Inflammatory macrophage treated with lipopolysaccharide for 4 hours (primary cell): Measurements from ENCODE around the gene CSPG4.
"Not testable (repeated sequence)": the region's sequence is repeated elsewhere in the genome, so short reads cannot be mapped to it uniquely, and the experiment has no call there.

Source experiments
- DNase-seq: peaks from one replicate; pipeline ENCODE4 v3.0.0-alpha.2; 2020

The CSPG4 gene, protein sequence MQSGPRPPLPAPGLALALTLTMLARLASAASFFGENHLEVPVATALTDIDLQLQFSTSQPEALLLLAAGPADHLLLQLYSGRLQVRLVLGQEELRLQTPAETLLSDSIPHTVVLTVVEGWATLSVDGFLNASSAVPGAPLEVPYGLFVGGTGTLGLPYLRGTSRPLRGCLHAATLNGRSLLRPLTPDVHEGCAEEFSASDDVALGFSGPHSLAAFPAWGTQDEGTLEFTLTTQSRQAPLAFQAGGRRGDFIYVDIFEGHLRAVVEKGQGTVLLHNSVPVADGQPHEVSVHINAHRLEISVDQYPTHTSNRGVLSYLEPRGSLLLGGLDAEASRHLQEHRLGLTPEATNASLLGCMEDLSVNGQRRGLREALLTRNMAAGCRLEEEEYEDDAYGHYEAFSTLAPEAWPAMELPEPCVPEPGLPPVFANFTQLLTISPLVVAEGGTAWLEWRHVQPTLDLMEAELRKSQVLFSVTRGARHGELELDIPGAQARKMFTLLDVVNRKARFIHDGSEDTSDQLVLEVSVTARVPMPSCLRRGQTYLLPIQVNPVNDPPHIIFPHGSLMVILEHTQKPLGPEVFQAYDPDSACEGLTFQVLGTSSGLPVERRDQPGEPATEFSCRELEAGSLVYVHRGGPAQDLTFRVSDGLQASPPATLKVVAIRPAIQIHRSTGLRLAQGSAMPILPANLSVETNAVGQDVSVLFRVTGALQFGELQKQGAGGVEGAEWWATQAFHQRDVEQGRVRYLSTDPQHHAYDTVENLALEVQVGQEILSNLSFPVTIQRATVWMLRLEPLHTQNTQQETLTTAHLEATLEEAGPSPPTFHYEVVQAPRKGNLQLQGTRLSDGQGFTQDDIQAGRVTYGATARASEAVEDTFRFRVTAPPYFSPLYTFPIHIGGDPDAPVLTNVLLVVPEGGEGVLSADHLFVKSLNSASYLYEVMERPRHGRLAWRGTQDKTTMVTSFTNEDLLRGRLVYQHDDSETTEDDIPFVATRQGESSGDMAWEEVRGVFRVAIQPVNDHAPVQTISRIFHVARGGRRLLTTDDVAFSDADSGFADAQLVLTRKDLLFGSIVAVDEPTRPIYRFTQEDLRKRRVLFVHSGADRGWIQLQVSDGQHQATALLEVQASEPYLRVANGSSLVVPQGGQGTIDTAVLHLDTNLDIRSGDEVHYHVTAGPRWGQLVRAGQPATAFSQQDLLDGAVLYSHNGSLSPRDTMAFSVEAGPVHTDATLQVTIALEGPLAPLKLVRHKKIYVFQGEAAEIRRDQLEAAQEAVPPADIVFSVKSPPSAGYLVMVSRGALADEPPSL (N-terminal part only)

DNA sequence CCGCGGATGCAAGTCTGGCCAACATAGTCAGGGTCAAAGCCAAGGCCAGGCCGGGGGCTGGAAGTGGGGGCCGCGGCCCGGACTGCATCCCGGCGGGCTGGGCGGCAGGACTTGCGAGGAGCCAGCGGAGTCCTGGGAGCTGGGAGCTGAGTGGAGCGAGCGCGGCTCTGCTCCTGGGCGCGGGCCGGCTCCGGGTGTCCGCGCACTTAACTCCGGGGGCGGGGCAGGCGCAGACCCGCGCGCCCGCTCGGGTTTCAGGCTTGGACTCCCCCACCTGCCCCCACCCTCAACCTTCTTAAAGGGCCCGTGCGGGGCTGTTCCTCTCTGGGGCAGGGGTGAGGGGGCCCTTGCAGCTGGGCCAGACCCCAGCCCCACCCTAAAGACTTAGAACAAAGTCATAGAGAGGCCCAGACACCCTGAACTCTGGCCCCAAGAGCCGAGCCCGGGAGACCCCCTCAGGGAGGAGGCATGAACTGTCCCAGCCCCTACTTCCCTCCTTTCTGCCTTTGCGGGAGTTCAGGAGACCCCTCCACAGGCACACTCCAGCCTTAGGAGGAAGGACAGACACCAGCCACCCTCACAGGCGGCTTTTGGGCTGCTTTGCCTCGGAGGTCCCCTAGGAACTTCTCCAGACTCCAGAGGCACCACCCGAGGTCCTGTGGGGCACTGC lies at the start of gene CSPG4:
TSS of gene CSPG4 (minus strand) at position 181 of the 670 bp plus-strand sequence. CDS start at position 88, 93 bp downstream.
- DNase-seq, result no peak

DNA sequence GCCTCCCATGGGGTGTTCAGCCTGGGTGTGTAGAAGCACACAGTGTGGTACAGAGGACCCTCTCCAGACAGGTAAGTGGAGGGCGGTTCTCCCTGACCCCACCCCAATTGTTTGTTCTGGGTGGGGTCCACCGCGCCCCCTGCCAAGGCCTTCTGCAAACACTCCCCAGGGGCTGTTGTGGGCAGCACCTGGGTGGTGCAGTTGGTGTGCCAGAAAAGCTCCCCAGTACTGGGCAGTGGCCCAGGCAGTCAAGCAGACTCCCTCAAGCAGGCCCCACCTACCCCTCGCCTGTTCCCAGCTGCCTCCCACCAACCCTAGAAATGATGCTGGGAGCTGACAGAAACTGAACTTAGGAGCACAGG lies 49.7 kb upstream of the CSPG4 start:
- not testable (repeated sequence) for DNase-seq

DNA sequence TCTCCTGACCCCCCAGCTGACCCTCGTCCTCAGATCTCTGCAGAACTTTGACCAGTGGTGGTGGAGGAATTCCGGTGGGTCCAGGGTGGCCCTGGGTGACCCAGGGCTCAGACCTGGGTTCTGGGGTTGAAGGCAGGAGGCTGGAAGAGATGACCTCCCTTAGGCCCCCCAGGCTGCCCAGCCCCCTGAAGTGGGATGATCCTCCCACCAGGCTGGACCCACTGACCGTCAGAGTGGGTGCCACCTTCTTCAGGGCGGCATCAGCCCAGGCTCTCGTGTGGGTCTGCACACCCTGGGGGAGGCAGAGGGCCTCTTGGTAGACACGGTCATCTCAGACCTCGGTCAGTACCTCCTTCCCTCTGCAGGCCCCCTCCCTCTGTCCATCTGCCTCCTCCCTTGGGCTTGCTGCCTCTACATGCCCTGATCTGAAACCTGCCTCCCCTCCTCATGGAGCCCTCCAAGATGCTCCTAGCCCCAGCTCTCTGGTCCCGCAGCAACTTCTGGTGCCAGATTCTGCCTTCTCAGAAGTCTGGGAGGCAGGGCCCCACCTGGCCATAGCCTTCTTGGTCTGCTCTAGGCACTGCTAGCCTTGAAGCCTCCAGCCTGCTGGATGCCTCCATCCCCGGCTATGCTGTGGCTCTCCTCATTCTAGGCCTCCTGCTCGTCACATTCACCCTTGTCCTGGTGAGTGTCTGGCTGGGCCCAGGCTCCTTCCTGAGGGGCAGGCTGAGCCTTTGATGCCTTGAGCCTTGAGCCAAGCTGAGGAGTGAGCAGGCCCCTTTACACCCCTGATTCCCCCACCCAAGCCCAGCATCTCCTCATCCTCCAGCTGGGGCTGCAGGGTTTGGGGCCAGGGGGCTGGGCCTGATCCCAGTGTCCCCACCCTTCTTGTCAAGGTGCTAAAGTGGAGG lies 49.1 kb upstream of the CSPG4 start:
- DNase-seq, result no peak

DNA sequence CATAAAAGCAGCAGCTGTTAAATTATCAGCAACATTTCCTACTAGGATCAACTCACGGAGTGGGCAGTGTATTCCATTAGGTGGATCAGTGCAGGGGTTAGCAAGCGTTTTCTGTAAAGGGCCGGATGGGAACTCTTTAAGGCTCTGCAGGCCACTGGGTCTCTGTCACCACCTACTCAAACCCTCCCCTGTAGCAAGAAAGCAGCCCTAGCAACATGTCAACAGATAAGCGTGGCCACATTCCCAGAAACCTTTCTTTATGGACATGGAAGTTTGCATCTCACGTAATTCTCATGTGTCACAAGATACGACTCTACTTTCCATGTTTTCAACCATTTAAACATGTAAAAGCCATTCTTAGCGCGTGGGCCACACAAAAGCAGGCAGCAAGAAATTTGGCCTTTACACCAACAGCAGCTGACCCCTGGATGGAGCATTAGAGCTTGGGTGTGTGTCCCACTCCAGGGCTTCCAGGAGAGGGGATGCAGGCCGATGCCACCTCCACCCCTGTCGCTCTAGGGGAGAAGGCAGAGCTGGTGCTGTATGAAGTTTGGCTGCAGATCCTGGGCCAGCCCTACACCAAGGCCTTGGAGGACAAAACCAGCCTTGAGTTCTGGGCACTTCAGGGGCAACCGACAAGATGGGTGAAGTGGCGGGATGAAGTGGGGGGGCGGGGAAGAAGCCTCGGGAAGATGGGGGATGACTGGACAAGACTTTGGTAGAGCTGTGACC lies 48.2 kb upstream of the CSPG4 start:
- DNase-seq, result no peak

DNA sequence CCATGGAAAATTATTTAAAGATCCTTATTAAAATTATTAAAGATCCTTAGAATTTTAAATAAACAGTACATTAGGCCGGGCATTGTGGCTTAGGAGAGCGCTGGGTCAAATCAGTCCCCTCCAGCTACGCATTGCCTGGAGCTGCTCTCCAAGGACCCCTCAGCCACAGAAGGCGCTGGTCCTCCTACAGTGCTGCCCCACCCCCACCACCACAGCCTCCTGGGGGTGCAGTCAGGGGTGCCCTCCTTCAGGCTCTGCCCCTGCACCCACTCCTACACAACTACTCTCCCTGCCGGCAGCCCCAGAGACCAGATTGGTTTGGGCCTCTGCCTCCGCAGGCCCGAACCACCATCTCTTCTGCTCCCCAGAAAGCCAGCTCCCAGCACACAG lies 47.5 kb upstream of the CSPG4 start:
- not testable (repeated sequence) for DNase-seq

DNA sequence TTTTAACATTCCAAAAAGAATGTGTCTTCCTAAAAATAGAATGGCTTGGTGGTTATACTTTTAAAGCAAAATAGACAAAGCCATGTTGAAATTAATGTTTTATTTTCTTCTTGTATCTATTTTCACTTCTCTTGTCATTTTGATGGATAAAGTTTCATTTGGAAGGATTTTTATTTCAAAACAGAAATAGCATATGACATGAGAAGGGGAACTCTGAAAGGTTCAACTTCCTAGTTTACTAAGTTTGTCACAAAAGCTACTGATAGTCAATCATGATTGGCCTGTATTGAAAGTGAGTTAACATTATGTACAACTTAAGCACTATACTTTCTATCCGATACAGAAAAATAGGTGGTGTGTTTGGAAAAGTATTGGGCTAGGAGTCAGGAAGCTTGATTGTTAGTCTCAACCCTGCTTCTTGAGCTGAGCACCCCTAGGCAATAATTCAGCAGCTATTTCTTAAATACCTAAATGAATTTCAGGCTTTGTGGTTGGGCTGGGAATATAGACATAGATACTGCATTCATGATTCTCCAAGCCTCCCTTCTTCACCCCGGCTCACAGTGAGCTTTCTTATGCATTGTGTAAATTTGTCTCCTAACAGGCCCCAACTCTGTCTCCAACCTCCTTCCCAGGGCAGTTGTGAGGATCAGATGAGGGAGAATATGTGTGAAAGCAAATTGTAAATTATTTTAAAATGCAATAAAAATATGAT lies 46.9 kb upstream of the CSPG4 start:
- DNase-seq, result peak; percentile 72

DNA sequence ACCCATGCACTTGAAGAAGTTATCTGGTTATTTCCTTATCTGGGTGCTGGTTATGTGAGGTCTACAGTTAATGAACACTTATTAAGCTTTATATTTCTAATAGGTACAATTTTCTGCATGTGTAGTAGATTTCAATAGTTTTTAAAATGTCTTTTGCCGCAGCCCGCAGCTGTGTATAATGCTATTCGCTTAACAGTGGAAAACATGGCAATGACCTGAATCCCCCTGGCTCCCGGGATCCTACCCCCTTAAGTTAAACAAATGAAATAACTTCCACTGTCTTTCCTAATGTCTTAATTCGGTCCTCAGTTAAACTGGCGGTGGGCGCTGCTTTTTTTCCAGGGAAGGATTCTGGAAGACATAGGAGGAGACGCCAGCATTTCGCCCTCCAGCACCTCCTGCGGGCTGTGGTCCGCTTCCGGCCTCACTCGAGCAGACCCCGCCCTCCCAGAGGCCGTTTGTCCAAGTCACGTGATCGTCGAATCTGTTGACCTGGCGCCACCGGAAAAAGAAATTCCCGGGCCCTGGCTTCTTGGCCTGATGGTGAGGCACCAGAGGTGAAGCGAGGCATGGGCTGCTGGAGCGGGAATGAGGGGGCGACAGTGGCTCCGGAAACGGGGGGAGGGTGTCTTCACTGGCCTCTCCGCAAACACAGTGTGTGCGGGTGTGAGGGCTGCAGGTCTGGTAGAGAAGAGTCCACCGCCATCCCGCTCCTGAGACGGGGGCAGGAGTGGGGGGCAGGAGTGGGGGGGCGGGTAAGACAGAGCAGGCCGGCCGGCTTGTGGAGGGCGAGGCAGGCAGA lies 45.6 kb upstream of the CSPG4 start:
- DNase-seq, result peak; percentile 82

DNA sequence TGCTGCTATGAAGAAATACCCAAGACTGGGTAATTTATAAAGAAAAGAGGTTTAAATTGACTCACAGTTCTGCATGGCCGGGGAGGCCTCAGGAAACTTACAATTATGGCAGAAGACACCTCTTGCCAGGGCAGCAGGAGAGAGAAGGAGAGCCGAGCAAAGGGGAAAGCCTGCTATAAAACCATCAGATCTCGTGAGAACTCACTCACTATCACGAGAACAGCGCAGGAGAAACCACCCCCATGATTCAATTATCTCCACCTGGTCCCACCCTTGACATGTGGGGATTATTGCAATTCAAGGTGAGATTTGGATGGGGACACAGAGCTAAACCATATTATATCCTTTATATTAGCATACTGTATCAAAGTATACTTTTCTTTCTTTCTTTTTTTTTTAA lies 42.2 kb upstream of the CSPG4 start:
- not testable (repeated sequence) for DNase-seq

DNA sequence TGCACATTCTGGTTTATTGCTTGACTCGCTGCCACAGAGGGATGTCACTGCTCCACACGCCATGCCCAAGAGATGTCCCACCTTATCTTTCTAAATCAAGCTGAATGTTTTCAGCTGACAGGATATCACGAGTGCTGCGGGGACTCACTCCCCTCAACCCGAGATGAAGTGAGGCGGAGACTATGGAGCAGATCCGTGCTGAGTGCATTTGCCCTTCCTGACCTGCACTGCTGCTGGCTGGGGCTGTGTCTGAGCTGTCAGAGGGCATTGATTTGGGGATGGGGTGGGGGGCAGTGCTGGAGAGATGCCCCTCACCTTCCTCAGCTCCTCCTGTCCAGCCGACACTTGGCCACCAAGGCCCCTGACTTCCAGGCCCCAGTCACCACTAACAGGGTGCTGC lies 40.5 kb upstream of the CSPG4 start:
- DNase-seq, result no peak

DNA sequence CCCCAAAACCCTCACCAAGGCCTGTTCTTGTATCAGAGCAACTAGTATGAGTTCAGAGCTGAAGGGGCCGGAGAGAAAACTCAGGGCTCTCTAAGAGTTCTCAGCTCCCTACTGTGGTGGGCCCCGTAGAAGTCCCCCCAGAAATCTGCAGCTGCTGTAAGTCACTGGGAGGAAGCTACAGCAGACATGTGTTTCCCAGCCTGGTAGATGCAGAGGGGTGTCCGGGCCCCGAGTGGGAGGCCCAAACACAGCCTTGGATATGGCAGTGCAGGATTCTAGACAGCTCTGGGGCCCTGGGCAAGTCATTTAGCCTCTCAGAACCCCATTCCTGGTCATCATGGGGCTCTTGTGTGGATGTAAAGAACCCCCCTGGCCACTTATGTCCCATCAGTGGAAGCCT lies 39.2 kb upstream of the CSPG4 start:
- no peak for DNase-seq

DNA sequence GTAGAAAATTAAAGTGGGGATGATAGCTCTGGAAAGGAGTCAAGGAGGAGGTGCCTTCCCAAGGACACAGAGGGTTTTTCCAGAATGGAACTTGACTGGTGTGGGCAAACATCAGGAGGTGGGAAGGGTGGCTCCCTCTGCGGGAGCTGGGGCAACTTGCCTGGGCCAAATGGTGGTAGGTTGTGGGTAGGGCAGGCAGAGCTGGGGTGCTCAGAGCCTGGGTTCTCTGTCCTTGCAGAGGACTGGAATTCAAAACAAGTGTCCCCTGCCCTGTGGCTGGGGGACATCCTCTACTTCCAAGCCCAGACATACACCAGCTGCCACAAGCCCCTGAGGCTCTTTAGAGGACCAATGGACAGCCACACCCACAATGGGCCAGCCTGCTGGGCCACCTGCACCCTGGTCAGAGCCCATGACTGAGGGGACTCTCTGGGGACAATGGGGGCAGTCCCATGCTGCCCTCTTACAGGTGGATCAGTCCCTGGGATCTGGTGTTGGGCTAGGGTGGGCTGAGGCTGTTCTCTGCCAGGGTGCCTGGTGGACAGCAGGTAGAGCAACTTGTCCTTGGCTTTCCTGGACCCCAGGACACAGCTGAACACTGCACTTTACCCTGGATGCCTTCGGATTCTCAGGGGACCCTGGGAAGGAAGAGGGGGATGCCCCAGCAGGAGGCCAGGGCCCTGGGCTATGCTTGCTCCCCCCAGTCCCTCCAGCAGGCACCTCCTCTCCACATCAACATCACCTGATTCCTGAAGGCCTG lies 38.6 kb upstream of the CSPG4 start:
- DNase-seq, result no peak

DNA sequence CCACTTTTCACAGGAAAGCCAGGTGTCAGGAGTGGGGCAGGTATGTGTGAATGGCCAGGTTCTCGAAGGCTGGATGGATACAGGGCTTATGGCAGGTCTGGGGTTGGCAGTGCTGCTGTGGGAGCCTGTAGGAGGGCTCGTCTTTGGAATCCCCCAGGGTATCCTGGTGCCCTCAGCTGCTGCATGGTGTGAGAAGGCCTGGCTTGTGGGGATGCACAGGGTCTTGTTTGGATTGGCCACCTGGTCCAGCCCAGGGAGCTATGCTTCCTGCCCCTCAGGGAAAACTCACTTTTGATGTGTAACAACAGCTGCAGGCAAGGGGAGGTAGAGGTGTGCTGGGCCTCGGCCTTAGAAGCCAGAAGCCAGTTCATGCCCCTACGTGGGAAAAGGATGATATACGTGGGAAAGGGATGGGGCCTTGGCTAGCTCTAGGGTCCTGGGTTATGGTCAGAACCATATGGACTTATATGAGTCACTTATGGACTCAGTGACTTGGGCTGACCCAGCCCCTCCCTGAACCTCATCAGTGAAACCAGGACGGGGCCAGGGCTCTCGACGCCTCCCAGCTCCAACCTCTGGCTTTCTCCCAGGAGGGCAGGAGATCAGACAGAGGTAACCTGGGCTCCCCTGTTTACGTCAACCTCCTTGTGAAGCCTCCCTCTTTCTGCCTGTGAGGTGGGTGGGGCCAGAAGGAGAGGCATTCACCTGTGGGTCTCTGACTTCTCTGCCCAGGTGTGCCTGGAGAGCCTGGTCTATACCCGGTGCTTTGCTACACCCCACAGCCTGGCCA lies 37.8 kb upstream of the CSPG4 start:
- DNase-seq, result no peak

DNA sequence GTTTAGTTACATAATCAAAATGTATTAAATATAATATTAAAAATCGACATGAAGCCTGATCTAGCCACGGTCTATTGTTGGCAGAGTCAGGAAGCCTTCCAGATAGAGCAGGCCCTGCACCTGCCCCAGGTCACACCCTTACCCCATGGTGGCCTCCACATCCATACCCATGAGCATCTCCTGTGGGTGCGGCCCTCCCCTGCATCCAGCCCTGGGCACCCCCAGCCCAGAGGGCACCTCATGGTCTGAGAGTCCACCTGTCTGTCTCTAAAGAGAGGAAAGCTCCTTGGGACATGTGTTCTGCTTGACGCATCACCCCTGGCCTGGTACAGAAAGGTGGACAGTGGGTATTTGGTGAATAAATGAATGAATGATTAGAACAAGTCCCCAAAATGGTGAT lies 37.2 kb upstream of the CSPG4 start:
- no peak for DNase-seq

DNA sequence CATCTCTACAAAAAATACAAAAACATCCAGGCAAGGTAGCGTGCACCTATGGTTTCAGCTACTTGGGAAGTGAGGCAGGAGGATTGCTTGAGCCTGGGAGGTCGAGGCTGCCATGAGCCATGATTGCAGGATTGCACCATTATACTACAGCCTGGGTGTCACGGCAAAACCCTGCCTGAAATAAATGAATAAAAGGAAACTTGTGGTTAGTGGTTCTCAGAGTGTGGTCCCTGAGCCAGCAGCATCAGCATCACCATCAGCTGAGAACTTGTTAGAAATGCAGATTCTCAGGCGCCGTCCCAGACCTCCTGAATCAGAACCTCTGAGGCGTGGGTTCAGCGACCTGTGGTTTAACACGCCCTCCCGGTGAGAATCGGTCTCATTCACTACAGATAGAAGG lies 36.2 kb upstream of the CSPG4 start:
- not testable (repeated sequence) for DNase-seq

DNA sequence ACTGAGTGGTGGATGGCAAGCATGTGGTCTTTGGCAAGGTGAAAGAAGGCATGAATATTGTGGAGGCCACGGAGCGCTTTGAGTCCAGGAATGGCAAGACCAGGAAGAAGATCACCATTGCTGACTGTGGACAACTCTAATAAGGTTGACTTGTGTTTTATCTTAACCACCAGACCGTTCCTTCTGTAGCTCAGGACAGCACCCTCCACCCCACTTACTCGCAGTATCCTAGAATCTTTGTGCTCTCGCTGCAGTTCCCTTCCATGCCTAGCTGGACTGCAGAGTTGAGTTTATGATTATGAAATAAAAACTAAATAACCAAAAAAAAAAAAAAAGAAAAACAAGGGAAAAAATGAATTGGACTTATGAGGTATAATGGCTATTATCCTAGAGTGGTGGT lies 34.5 kb upstream of the CSPG4 start:
- DNase-seq, result not testable (repeated sequence)

DNA sequence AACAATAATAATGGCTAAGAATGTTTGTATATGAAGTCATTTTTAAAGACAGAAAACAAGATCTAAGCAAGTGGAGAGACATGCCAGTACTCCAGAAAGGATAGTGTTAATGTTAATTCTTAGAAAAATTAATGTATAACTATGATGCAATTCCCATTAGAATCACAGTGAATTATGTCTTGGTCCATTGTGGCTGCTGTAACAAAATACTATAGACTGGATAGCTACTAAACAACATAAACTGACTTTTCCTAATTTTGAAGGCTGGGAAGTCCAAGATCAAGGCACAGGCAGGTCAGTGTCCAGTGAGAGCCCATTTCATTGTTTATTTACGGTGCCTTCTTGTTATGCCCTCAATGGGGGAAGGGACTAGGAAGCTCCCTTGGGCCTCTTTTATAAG lies 32.7 kb upstream of the CSPG4 start:
- no peak for DNase-seq

DNA sequence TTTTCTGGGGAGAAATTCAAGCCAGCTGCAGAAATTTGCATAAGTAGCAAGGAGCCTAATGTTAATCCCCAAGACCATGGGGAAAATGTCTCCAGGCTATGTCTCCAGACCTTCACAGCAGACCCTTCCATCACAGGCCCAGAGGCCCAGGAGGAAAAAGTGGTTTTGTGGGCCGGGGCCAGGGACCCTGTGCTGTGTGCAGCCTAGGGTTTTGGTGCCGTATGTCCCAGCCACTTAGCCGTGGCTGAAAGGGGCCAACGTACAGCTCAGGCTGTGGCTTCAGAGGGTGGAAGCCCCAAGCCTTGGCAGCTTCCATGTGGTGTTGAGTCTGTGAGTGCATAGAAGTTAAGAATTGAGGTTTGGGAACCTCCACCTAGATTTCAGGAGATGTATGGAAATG lies 29.7 kb upstream of the CSPG4 start:
- DNase-seq, result not testable (repeated sequence)

DNA sequence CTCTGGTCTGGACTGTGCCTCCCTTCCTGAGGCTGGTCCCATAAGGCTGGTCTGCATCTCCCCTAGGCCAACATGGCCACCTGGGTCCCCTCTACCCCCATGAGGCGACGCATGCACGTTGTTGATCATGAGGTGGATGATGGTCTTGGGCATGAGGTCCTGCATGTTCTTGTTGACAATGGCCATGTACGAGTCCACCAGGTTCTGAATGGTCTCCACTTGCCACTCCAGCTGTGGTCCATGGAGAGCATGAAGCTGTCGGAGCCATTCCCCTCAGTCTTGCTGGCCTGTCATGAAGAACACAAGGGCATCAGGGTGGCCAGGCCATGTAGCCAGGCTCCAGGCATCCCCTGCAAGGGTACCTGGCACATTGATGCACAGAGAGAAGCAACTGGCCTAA lies 27.1 kb upstream of the CSPG4 start:
- DNase-seq, result no peak
